Measurements from ENCODE around the gene LPXN. TPM values are rescaled to one million over a fixed set of nuclear protein-coding genes. Genes with fewer than 3 reads are reported as not detected.
A peak's percentile ranks its signal among the peaks of the same experiment; 100 is the strongest.

Gene LPXN
- 10 to 100 TPM in 2 of 5 donors, 1 to 10 TPM in 2, not detected in 1; 5.4 to 18.7 (median 8.7) TPM for total RNA-seq
- polyA plus RNA-seq, result 1 to 10 TPM; 5.3 to 8.9 (median 5.9) TPM
- long read RNA-seq, donor 1, partial matches to known transcripts, result 0 of 1 reads
- long read RNA-seq, donor 1, other reads (novel, unspliced or antisense), result 0 of 1 reads
- long read RNA-seq, donor 2, result 0 reads
- long read RNA-seq, donor 3, result 0 reads
- long read RNA-seq, donor 4, result 0 reads
- long read RNA-seq, donor 5, result 0 reads
- long read RNA-seq, donor 6, result 0 reads
- long read RNA-seq, donor 7, partial matches to known transcripts, result 0 of 3 reads
- long read RNA-seq, donor 7, other reads (novel, unspliced or antisense), result 0 of 3 reads
- long read RNA-seq, donor 8, partial matches to known transcripts, result 0 of 1 reads
- long read RNA-seq, donor 8, other reads (novel, unspliced or antisense), result 0 of 1 reads
- long read RNA-seq, donor 9, result 0 reads
- long read RNA-seq, donor 10, partial matches to known transcripts, result 0 of 1 reads
- long read RNA-seq, donor 10, other reads (novel, unspliced or antisense), result 0 of 1 reads

DNA sequence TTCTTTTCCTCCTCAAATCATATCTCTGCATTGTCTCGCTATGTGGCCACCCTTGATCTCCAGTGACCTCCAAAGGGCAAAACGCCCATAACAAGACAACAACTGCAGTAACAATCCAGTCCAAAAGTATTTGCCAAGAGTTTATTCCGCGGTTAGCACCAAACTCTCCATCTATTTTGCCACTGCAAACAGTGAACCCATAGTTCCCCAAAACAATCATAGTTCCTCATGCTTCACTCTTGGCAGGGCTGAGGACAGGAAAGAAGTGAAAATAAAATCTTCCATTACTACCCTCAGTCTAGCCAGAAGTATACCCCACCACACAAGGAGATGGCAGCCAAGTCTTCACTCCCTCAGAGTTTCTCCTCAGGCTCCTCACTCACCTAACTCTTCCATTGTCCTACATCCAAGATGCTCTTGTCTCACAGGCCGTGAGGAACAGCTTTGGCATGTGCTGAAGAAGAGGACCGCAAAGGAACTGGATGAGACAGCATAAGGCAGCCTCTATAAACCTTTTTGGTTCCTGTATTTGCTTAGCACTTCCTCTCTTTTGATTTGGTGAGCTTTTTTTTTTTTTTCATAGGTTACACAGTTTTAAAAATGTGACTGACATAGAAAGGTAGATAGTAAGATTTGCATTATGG is at the start of gene LPXN:
Gene LPXN, minus strand, starts transcription at position 480 of the 644 bp plus-strand sequence. Its CDS starts 84 bp downstream, at position 396.
- H3K27me3 ChIP-seq, result no peaks in the 10 kb centered on the region
- intact Hi-C loops (cut with DNase I; ENCODE audit: low total_unique reads), result no loop called here
- no peaks in the 10 kb centered on the region for H3K9me3 ChIP-seq
- peak in 1 of 3 donors; percentile 44 for TF ChIP-seq POLR2AphosphoS5 (IDR thresholded peaks at IDR 0.05)
- TF ChIP-seq, protein P1, sequence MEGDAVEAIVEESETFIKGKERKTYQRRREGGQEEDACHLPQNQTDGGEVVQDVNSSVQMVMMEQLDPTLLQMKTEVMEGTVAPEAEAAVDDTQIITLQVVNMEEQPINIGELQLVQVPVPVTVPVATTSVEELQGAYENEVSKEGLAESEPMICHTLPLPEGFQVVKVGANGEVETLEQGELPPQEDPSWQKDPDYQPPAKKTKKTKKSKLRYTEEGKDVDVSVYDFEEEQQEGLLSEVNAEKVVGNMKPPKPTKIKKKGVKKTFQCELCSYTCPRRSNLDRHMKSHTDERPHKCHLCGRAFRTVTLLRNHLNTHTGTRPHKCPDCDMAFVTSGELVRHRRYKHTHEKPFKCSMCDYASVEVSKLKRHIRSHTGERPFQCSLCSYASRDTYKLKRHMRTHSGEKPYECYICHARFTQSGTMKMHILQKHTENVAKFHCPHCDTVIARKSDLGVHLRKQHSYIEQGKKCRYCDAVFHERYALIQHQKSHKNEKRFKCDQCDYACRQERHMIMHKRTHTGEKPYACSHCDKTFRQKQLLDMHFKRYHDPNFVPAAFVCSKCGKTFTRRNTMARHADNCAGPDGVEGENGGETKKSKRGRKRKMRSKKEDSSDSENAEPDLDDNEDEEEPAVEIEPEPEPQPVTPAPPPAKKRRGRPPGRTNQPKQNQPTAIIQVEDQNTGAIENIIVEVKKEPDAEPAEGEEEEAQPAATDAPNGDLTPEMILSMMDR (IDR thresholded peaks at IDR 0.05), result no peak
- H3K4me1 ChIP-seq, result peaks cover 27 to 69% (median 44%) of the 10 kb centered on the region in 4 donors
- peak within 1 kb of the TSS in 3 of 4 donors; percentile 5 to 33 (median 9) for H3K4me3 ChIP-seq
- DNase-seq, result peak in 1 of 2 donors; percentile 35
- peak within 1 kb of the TSS; percentile 5 to 100 (median 100) for H3K27ac ChIP-seq
- WGBS, 5 donors, result 64 to 73% (median 65%) methylated on average over 6 of the region's 6 CpGs
- peaks cover 0 to 2% (median under 1%) of the 10 kb centered on the region in 4 donors for H3K36me3 ChIP-seq

DNA sequence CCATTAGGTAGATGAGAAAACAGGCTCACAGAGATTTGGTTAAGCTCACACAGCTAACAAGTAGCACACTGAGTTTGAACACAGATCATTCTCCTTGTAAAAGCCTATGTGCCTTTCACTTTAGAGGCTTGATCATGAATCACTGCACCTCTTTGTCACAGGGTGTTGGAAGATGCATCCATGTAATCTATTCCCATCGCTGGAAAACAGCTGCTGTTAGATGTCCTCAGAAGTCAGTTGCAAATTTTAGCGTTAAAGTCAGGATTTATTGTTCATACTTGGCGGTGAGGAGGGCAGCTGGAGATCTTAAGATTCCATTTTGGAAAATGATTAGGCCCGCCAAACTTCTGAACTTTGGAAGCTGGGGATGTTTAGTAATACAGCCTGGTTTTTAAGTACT is 49.4 kb upstream of the LPXN start:
- Histone ChIP-seq H3K27me3 (no peaks in the 10 kb centered on the region), H3K4me1 (peaks cover 0 to 13% (median 6%) of the 10 kb centered on the region in 4 donors), H3K4me3 (no peak overlapping the region), H3K27ac (no peak overlapping the region), H3K9me3 (no peaks in the 10 kb centered on the region), H3K36me3 (peaks cover 6 to 64% (median 55%) of the 10 kb centered on the region in 4 donors)
- intact Hi-C loops (cut with DNase I; ENCODE audit: low total_unique reads), result no loop called here
- WGBS, 5 donors, result 92 to 99% (median 98%) methylated on average over 4 of the region's 4 CpGs
- DNase-seq, result no peak
- TF ChIP-seq POLR2A (IDR thresholded peaks at IDR 0.05), result no peak
- TF ChIP-seq POLR2AphosphoS5 (IDR thresholded peaks at IDR 0.05), result no peak
- TF ChIP-seq, protein P1 (IDR thresholded peaks at IDR 0.05), result no peak
- TF ChIP-seq EP300 (IDR thresholded peaks at IDR 0.05), result no peak

DNA sequence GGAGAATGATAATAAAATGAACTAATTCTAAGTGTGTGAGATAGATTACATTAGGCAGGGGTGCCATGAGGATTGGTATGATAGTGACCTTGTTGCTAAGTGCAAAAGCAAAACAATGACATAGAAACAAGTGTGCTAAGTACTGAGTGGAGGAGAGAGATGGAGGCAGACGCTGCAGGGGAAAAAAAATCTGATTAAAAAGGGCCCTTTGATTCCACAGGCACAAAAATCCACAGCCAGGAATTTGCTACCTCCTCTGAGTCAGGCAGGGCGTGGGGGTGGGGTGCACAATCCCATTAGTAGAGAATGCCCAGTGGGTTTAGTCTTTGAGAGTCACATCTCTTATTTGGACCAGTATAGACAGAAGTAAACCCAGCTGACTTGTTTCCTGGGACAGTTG is 46.7 kb upstream of the LPXN start, which contains the start of gene CNTF:
Gene CNTF, plus strand, starts transcription at position 322 of the 400 bp plus-strand sequence. CDS start 88 bp downstream, outside the sequence.
- peaks cover 0 to 4% (median 2%) of the 10 kb centered on the region in 4 donors for H3K4me1 ChIP-seq
- no peak for DNase-seq
- peaks cover 25 to 91% (median 82%) of the 10 kb centered on the region in 4 donors for H3K36me3 ChIP-seq
- H3K9me3 ChIP-seq, result no peaks in the 10 kb centered on the region
- no peak for TF ChIP-seq EP300 (IDR thresholded peaks at IDR 0.05)
- intact Hi-C loops (cut with DNase I; ENCODE audit: low total_unique reads), result no loop called here
- 70 to 82% (median 81%) methylated on average over 2 of the region's 2 CpGs for WGBS, 5 donors
- no peaks in the 10 kb centered on the region for H3K27me3 ChIP-seq
- no peak within 1 kb of the TSS for H3K4me3 ChIP-seq
- no peak within 1 kb of the TSS for H3K27ac ChIP-seq

DNA sequence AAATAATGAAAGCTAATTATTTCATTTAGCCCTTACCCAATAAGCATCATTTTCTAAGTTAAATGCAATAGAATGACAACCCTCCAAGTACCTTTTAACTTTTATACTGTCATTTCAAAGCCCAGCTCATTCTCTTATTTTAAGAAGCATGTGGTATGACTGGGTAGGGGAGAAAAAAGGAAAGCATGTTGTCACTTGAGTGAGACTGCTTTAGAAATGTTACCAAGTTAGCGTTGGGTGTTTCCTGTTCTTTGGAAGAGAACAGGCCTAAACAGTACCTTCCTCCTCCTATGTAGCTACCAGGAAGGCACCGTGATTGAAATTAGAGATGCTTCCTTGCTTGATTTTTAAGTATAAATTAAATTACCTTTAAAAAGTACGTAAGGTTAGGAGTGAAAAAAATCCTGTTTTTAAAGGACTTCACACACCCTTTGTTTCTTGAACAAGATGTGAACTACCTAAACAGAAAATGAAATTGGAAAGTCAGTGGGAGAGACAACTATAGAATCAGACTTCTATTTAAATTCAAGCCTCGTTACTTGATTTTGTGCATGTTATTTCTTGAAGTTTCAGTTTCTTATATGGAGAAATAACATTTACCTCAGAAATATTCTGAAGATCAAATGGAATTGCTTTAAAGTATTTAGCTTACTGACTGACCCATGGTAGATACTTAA is 46.1 kb upstream of the LPXN start:
- DNase-seq, result no peak
- intact Hi-C loops (cut with DNase I; ENCODE audit: low total_unique reads), result no loop called here
- peaks cover 0 to 9% (median 0%) of the 10 kb centered on the region in 4 donors for H3K4me1 ChIP-seq
- H3K27me3 ChIP-seq, result no peaks in the 10 kb centered on the region
- peaks cover 31 to 94% (median 89%) of the 10 kb centered on the region in 4 donors for H3K36me3 ChIP-seq
- H3K27ac ChIP-seq, result no peak overlapping the region
- H3K4me3 ChIP-seq, result no peak overlapping the region
- H3K9me3 ChIP-seq, result no peaks in the 10 kb centered on the region
- WGBS, 5 donors, result 87 to 95% (median 90%) methylated on average over 4 of the region's 4 CpGs
- TF ChIP-seq POLR2A (IDR thresholded peaks at IDR 0.05), result no peak
- no peak for TF ChIP-seq EP300 (IDR thresholded peaks at IDR 0.05)
- TF ChIP-seq POLR2AphosphoS5 (IDR thresholded peaks at IDR 0.05), result no peak
- TF ChIP-seq, protein P1 (IDR thresholded peaks at IDR 0.05), result no peak

Measured in stomach (tissue), 19 donors.